HL-60 (cell line): ENCODE measurements around the gene SHISA6.

Experiments
- DNase-seq, 2 experiments: peaks; one replicate each; pipeline ENCODE4 v3.0.0-alpha.2; 2010 to 2020; ENCODE audit warnings: low read depth in 1 of 2, low spot score in 1 of 2
- H3K27ac ChIP-seq: fragments of 250-450 bp; sonication (Bioruptor Pico); replicated peaks from 2 replicates; pipeline ENCODE4 v1.5.1; 2020; ENCODE audit warnings: mild to moderate bottlenecking, moderate library complexity
- H3K27me3 ChIP-seq: fragments of 250-450 bp; sonication (Bioruptor Pico); 2 replicates; pipeline ENCODE4 v1.5.1; 2021; ENCODE audit warnings: mild to moderate bottlenecking, moderate library complexity; ENCODE audit not compliant: insufficient read depth, poor library complexity, severe bottlenecking
- H3K4me3 ChIP-seq: replicated peaks from 2 replicates; pipeline ENCODE4 v1.5.1; 2011; ENCODE audit warnings: mild to moderate bottlenecking, control low read depth, low read length; ENCODE audit not compliant: insufficient read depth
- GABPA ChIP-seq: IDR thresholded peaks from 2 replicates; pipeline ENCODE4 v1.6.1; 2012; ENCODE audit warnings: low read depth
- POLR2AphosphoS5 ChIP-seq: IDR thresholded peaks from 2 replicates; pipeline ENCODE4 v1.6.1; 2012; ENCODE audit warnings: low read depth
- SPI1 ChIP-seq: IDR thresholded peaks from 2 replicates; pipeline ENCODE4 v1.6.1; 2012; ENCODE audit warnings: low read depth, mild to moderate bottlenecking, borderline replicate concordance
- TF ChIP-seq, protein P1 (sequence below): IDR thresholded peaks from one replicate; pipeline ENCODE4 v1.5.1; 2011; ENCODE audit warnings: low read length, control low read depth, inconsistent platforms; ENCODE audit not compliant: insufficient read depth
- TF ChIP-seq, protein P2 (sequence below): IDR thresholded peaks from 2 replicates; pipeline ENCODE4 v1.6.1; 2012; ENCODE audit warnings: low read depth; ENCODE audit not compliant: insufficient replicate concordance

SHISA6 gene

DNA sequence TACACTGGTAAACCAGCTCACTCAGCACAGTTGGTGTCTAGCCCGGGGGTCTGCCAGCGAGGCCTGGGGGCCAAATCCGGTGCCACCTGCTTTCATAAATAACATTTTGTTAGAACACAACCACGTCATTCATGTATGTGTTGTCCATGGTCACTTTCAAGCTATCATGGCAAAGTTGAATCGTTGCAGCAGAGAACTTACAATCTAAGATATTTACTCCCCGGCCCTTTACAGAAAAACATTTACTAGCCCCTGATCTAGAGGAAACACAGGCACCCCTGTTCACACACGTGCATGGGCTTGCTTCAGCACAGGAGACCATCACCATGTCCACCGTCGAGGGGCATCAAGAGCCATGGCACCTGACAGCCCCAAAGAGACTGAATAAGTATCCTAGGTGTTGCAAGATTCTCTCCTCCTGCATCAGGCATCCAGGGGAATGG, 245.9 kb downstream of the SHISA6 start:
- TF ChIP-seq, protein P1, sequence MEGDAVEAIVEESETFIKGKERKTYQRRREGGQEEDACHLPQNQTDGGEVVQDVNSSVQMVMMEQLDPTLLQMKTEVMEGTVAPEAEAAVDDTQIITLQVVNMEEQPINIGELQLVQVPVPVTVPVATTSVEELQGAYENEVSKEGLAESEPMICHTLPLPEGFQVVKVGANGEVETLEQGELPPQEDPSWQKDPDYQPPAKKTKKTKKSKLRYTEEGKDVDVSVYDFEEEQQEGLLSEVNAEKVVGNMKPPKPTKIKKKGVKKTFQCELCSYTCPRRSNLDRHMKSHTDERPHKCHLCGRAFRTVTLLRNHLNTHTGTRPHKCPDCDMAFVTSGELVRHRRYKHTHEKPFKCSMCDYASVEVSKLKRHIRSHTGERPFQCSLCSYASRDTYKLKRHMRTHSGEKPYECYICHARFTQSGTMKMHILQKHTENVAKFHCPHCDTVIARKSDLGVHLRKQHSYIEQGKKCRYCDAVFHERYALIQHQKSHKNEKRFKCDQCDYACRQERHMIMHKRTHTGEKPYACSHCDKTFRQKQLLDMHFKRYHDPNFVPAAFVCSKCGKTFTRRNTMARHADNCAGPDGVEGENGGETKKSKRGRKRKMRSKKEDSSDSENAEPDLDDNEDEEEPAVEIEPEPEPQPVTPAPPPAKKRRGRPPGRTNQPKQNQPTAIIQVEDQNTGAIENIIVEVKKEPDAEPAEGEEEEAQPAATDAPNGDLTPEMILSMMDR: no peak
- TF ChIP-seq GABPA: no peak
- TF ChIP-seq, protein P2, sequence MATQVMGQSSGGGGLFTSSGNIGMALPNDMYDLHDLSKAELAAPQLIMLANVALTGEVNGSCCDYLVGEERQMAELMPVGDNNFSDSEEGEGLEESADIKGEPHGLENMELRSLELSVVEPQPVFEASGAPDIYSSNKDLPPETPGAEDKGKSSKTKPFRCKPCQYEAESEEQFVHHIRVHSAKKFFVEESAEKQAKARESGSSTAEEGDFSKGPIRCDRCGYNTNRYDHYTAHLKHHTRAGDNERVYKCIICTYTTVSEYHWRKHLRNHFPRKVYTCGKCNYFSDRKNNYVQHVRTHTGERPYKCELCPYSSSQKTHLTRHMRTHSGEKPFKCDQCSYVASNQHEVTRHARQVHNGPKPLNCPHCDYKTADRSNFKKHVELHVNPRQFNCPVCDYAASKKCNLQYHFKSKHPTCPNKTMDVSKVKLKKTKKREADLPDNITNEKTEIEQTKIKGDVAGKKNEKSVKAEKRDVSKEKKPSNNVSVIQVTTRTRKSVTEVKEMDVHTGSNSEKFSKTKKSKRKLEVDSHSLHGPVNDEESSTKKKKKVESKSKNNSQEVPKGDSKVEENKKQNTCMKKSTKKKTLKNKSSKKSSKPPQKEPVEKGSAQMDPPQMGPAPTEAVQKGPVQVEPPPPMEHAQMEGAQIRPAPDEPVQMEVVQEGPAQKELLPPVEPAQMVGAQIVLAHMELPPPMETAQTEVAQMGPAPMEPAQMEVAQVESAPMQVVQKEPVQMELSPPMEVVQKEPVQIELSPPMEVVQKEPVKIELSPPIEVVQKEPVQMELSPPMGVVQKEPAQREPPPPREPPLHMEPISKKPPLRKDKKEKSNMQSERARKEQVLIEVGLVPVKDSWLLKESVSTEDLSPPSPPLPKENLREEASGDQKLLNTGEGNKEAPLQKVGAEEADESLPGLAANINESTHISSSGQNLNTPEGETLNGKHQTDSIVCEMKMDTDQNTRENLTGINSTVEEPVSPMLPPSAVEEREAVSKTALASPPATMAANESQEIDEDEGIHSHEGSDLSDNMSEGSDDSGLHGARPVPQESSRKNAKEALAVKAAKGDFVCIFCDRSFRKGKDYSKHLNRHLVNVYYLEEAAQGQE: no peak
- no peak for TF ChIP-seq SPI1
- TF ChIP-seq POLR2AphosphoS5: no peak
- no peak overlapping the region for H3K27ac ChIP-seq
- H3K4me3 ChIP-seq: no peak overlapping the region
- no peaks in the 10 kb centered on the region for H3K27me3 ChIP-seq
- DNase-seq: no peak

DNA sequence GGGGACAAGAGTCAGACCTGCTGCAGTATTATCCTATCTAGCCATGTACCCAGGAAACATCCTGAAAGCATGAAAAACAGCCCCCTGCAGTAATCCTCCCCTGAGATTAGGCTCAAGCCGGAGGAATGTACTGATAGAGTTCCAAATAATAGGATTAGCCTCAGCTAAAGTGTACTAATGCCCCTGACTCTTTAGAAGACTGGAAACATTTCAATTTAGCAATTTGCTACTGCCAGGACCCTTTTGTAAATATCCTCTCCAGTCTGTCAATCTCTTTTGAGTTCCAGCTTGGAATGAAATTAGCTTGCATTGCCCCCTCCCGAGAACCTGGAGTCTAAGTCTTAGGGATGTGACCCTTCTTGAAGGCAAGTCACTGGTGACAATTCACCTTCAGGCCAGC, 246.5 kb downstream of the SHISA6 start:
- TF ChIP-seq, protein P1: no peak
- TF ChIP-seq, protein P2: no peak
- TF ChIP-seq GABPA (no peak), SPI1 (no peak), POLR2AphosphoS5 (no peak)
- no peak for DNase-seq
- Histone ChIP-seq H3K27ac (no peak overlapping the region), H3K27me3 (no peaks in the 10 kb centered on the region), H3K4me3 (no peak overlapping the region)

DNA sequence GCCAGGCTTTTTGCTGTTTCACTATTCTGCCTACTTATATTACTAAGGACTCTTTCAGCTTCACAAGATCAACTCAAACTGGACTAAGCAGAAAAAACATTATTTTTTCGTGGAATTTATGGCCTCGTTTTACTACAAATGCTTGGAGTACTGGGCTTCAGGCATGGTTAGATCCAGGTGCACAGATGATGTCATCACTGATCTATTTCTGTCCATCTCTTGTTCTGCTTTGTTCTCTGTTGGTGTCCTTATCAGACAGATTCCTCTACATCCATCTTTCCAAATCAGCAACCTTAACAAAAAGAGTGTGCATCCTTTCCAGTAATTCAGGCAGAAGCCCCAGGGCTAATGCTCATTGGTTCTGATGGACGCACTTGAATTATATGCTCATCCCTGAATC, 247.4 kb downstream of the SHISA6 start:
- DNase-seq: no peak
- TF ChIP-seq SPI1: no peak
- TF ChIP-seq GABPA: no peak
- TF ChIP-seq, protein P2: no peak
- TF ChIP-seq, protein P1: no peak
- no peak for TF ChIP-seq POLR2AphosphoS5
- H3K27ac ChIP-seq: no peak overlapping the region

More for the DNA sequence above, 247.4 kb downstream of the SHISA6 start:
- no peaks in the 10 kb centered on the region for H3K27me3 ChIP-seq
- H3K4me3 ChIP-seq: no peak overlapping the region
